Spleen (tissue), 11 donors: ENCODE results near the gene MEIS1. TPM values are rescaled to one million over a fixed set of nuclear protein-coding genes. Genes with fewer than 3 reads are reported as not detected.

Experiments used
- DNase-seq: peaks from one replicate; pipeline ENCODE4 v3.0.0-alpha.2; 2020
- H3K27ac ChIP-seq, 8 donors: fragments of 200-600 bp; sonication (generic) in 7 of 8; 1 replicate in 4 of 8; 2 replicates in 4 of 8; pipeline versions ENCODE4 v1.5.0 to v1.8.0; 2016 to 2021; ENCODE audit warnings: inconsistent platforms in 4 of 8, mild to moderate bottlenecking in 4 of 8, moderate library complexity in 1 of 8
- H3K27me3 ChIP-seq, 7 donors: fragments of 200-600 bp; sonication (generic) in 6 of 7; replicated peaks in 1 of 7; 1 replicate in 4 of 7; 2 replicates in 3 of 7; pipeline versions ENCODE4 v1.5.0 to v1.8.0; 2016 to 2021; ENCODE audit warnings: inconsistent platforms in 3 of 7, mild to moderate bottlenecking in 1 of 7
- H3K36me3 ChIP-seq, 6 donors: fragments of 200-600 bp; sonication (generic) in 5 of 6; 1 replicate in 4 of 6; 2 replicates in 2 of 6; pipeline versions ENCODE4 v1.5.0 to v1.8.0; 2016 to 2021; ENCODE audit warnings: inconsistent platforms in 2 of 6
- H3K4me1 ChIP-seq, 6 donors: fragments of 200-600 bp; sonication (generic) in 5 of 6; 1 replicate in 3 of 6; 2 replicates in 3 of 6; pipeline versions ENCODE4 v1.5.0 to v1.8.0; 2016 to 2021; ENCODE audit warnings: inconsistent platforms in 3 of 6
- H3K4me3 ChIP-seq, 8 donors: fragments of 200-600 bp; sonication (generic) in 7 of 8; 1 replicate in 4 of 8; 2 replicates in 4 of 8; pipeline versions ENCODE4 v1.5.0 to v1.8.0; 2016 to 2021; ENCODE audit warnings: inconsistent platforms in 4 of 8, mild to moderate bottlenecking in 4 of 8, moderate library complexity in 2 of 8
- H3K9me3 ChIP-seq, 8 donors: fragments of 200-600 bp; sonication (generic) in 7 of 8; 1 replicate in 4 of 8; 2 replicates in 4 of 8; pipeline versions ENCODE4 v1.5.0 to v1.8.0; 2016 to 2021; ENCODE audit warnings: inconsistent platforms in 4 of 8
- POLR2A ChIP-seq, 3 donors: fragments of 450-650 bp; IDR thresholded peaks; one replicate each; pipeline ENCODE4 v1.5.1; 2017; ENCODE audit warnings: antibody characterized with exemption in 3 of 3, mild to moderate bottlenecking in 1 of 3
- POLR2AphosphoS5 ChIP-seq, 3 donors: sonication (generic); formaldehyde crosslinking; IDR thresholded peaks; one replicate each; pipeline ENCODE4 v1.5.1; 2017; ENCODE audit warnings: antibody characterized with exemption in 3 of 3
- WGBS, 5 donors: extraction: QIAGEN DNeasy Blood & Tissue Kit in 3 of 5; methylation state at CpG; one replicate each; pipeline versions ENCODE4 v1.1.5 to v1.1.7; 2013 to 2018; 5-methylcytosine and 5-hydroxymethylcytosine counted together
- intact Hi-C: fragments of 100-400 bp; cut with DNase I; formaldehyde crosslinking; loops from one replicate; pipeline ENCODE4 v1.15.0; 2023; ENCODE audit warnings: low total_unique reads
- polyA plus RNA-seq, 3 donors: library from polyadenylated mRNA; stranded (reverse); fragments of 200-250 nt; gene quantifications; one replicate each; pipeline ENCODE4 v1.2.1, GENCODE V29; 2013
- total RNA-seq, 7 donors: library from RNA; depleted of rRNA in 3 of 7; stranded (reverse); fragments of >200 nt in 3 of 7; fragmentation: NEBNext Ultra II Directional in 4 of 7; extraction: Animal tissue kit (Norgen Biotek cat#: 25700) in 4 of 7; gene quantifications; one replicate each; pipeline versions ENCODE4 v1.1.0 to v1.2.1, GENCODE V29; 2016 to 2021
- TF ChIP-seq, protein P1 (sequence below), 11 experiments: fragments of 200-600 bp in 7 of 11; fragments of 450-650 bp in 4 of 11; sonication (generic) in 4 of 11; IDR thresholded peaks in 8 of 11; conservative IDR thresholded peaks in 3 of 11; 1 replicate in 7 of 11; 2 replicates in 4 of 11; pipeline versions ENCODE4 v1.4.0 to v1.8.0; 2016 to 2021; ENCODE audit warnings: antibody characterized with exemption in 11 of 11, inconsistent platforms in 4 of 11, mild to moderate bottlenecking in 1 of 11
- donor health status: healthy with polysubstance abuse.
- donor health status: DM: no; HTN: no; CAD: no; lungs with moderate emphysema.
- donor health status: DM: no; HTN: no; CAD: no.
- donor health status: Bipolar disorder and iron deficiency.
- donor health status: healthy.
- donor health status: DM: no; HTN: no; CAD: no.
- donor health status: DM: yes; HTN: yes; CAD: no.

Gene MEIS1
- total and polyA plus RNA-seq, 10 donors: 13.1 to 81.4 (median 28.2) TPM

DNA sequence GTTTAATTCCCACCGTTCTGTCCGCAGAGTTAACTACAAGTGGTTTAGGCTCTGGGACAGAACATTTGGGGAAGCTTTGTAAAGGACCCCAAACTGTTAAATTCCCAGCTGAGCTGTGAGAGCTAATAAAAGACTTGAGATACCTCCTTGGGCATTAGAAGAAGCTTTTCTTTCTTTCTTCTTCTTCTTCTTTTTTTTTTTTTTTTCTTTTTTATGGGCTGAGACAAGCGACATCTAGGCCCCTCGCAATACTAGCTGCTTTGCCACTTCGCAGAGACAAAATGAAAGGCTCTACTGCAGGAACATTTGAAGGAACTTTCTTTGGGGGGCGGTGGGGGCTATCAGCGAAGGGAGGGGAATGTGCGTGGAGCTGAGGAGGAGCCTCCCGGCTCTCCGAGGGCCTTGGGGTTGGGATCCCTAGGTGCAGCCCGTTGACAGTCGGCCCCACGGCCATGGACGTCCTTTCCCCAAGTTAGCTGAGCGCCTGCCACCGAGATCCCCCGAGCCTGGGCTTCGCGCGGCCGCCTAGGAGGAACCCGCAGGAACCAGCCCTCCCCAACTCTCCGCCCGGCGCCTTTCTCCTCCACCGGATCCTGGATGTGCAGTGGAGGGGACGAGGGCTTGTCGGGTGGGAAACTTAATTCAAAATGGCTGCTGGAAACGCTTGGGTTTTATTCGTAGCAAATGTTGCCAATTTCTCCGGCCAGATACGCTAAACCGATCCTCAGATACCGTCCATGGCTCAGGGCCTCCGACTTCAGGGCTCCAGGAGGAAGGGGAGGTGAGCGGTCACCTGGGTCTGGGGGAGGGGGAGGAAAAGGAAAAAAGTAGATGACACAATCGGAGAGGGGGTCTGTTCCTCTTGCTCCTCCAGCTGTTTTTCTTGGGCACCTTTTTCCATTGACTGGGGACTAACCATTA is 4.2 kb downstream of the MEIS1 start:
- Histone ChIP-seq H3K27ac (peak overlapping the region; percentile 46 to 90 (median 81)), H3K9me3 (no peaks in the 10 kb centered on the region), H3K36me3 (peaks cover 0 to 3% (median 0%) of the 10 kb centered on the region in 6 donors), H3K4me3 (peak overlapping the region; percentile 26 to 82 (median 63)), H3K4me1 (peaks cover 0 to 67% (median 31%) of the 10 kb centered on the region in 6 donors), H3K27me3 (peaks cover 0 to 98% (median 26%) of the 10 kb centered on the region in 7 donors)
- WGBS, 5 donors: 5 to 11% (median 7%) methylated on average over 28 to 37 of the region's 37 CpGs
- intact Hi-C loops: no loop called here
- DNase-seq: peak; percentile 73
- TF ChIP-seq POLR2AphosphoS5 (IDR thresholded peaks at IDR 0.05) (peak in 2 of 3 donors; percentile 13 to 30), POLR2A (IDR thresholded peaks at IDR 0.05) (no peak)

DNA sequence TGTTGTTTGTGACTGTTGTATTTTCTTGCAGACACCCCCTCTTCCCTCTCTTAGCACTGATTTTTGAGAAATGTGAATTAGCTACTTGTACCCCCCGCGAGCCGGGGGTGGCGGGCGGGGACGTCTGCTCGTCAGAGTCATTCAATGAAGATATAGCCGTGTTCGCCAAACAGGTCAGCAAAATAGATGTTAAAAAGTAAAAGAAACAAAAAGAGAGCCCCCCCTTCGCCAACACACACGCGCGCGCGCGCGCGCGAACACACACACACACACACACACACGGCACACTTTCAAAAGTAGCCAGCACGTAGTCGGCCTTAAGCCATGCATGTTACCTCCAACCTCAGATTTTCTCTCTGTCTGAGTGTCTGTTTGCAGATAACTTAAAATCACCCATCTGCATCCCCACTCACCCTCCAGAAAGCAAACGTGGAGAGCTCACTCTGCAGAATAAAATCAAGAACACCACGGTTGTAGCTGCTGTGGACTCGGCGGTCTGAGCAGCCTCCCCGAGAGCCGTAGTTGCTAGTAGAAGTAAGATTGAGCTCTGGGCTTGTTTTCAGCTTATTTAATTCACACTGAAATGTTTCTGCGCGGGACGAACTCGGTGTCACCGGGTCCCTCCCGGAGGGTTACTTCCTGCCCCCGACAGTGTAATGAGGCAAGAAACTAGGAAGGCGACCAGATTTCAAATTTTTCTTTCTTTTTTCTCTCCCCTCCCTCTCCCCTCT is 5.1 kb downstream of the MEIS1 start:
- 4 to 6% (median 5%) methylated on average over 36 of the region's 36 CpGs for WGBS, 5 donors
- Histone ChIP-seq H3K4me3 (peak overlapping the region; percentile 26 to 82 (median 63)), H3K9me3 (no peaks in the 10 kb centered on the region), H3K36me3 (peaks cover 0 to 3% (median 0%) of the 10 kb centered on the region in 6 donors), H3K4me1 (peaks cover 0 to 61% (median 24%) of the 10 kb centered on the region in 6 donors), H3K27me3 (peaks cover 0 to 98% (median 25%) of the 10 kb centered on the region in 7 donors), H3K27ac (peak overlapping the region; percentile 46 to 90 (median 76))
- peak; percentile 58 for DNase-seq
- TF ChIP-seq POLR2A (IDR thresholded peaks at IDR 0.05) (no peak), POLR2AphosphoS5 (IDR thresholded peaks at IDR 0.05) (no peak)
- TF ChIP-seq, protein P1, sequence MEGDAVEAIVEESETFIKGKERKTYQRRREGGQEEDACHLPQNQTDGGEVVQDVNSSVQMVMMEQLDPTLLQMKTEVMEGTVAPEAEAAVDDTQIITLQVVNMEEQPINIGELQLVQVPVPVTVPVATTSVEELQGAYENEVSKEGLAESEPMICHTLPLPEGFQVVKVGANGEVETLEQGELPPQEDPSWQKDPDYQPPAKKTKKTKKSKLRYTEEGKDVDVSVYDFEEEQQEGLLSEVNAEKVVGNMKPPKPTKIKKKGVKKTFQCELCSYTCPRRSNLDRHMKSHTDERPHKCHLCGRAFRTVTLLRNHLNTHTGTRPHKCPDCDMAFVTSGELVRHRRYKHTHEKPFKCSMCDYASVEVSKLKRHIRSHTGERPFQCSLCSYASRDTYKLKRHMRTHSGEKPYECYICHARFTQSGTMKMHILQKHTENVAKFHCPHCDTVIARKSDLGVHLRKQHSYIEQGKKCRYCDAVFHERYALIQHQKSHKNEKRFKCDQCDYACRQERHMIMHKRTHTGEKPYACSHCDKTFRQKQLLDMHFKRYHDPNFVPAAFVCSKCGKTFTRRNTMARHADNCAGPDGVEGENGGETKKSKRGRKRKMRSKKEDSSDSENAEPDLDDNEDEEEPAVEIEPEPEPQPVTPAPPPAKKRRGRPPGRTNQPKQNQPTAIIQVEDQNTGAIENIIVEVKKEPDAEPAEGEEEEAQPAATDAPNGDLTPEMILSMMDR (IDR thresholded peaks at IDR 0.05 in 8 of 11, conservative IDR thresholded peaks at IDR 0.05 in 3 of 11): no peak
- intact Hi-C loops: no loop called here

- DNase-seq: peak; percentile 55
- H3K27me3 ChIP-seq: peaks cover 0 to 98% (median 28%) of the 10 kb centered on the region in 7 donors
- 5 to 13% (median 10%) methylated on average over 20 of the region's 20 CpGs for WGBS, 5 donors
- peaks cover 0 to 61% (median 24%) of the 10 kb centered on the region in 6 donors for H3K4me1 ChIP-seq
- intact Hi-C loops: no loop called here
- peak overlapping the region; percentile 6 to 82 (median 63) for H3K4me3 ChIP-seq
- peaks cover 0 to 3% (median 0%) of the 10 kb centered on the region in 6 donors for H3K36me3 ChIP-seq
- no peaks in the 10 kb centered on the region for H3K9me3 ChIP-seq
- TF ChIP-seq POLR2AphosphoS5 (IDR thresholded peaks at IDR 0.05) (no peak), POLR2A (IDR thresholded peaks at IDR 0.05) (no peak)
- TF ChIP-seq, protein P1 (IDR thresholded peaks at IDR 0.05 in 8 of 11, conservative IDR thresholded peaks at IDR 0.05 in 3 of 11): no peak
- peak overlapping the region; percentile 13 to 90 (median 76) for H3K27ac ChIP-seq
These were observed 6.0 kb downstream of the MEIS1 start for GRCh38 chr2:66440708-66441497.
